ENCODE results near the gene ANO2.
"Not testable (repeated sequence)": the region's sequence is repeated elsewhere in the genome, so short reads cannot be mapped to it uniquely, and the experiment has no call there.

ANO2 gene

DNA sequence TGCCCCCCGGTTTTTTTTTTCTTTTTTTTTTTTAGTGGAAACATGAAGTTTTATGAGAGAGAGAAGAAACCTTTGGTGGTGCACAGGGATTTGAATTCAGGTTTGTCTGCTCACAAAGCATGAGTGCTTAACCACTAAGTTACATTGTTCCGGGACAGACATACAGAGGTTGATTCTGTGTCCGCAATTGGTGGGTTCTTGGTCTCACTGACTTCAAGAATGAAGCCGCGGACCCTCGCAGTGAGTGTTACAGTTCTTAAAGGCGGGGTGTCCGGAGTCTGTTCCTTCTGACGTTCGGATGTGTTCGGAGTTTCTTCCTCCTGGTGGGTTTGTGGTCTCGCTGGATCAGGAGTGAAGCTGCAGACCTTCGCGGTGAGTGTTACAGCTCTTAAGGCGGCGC lies 57.2 kb downstream of the ANO2 start:
- DNase-seq (ENCODE audit: low spot score), result not testable (repeated sequence)

DNA sequence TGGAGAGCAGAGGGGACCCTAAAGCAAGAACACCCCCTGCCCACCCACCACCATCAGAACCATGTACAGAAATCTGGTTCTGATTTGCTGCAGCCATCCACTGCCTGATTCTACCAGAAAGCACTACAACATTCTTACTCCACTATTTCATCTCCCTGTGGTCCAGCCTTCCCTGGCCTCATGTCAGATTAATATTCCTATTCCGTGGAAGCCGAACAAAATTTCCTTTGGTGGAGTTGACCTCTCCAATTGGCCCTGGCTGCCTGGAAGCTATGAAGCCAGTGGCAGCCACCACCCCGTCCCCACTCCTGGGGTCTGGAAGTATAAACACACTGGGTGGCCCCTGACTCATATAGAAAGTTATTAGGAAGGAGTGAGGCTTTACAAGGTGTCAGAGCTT lies 60.2 kb downstream of the ANO2 start:
- DNase-seq (ENCODE audit: low spot score), result no peak

DNA sequence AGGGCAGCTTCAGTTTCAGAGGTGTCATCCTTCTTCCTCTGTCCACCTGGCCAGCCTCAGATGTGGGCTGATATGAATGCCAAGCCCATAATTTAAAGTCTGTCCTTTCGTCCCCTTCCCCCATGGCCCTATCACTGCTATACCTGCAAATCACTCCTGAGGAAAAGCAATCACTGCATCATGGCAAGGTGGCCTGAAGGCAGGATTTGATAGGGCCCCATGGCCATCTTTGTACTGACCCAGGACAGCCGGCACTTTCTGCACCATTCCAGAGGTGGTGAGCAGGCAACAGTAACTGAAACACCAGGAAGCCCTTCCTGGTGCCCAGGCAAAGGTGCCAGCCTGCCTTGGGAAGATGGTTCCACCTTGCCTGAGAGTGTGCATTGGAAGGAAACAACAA lies 60.8 kb downstream of the ANO2 start:
- no peak for DNase-seq (ENCODE audit: low spot score)

DNA sequence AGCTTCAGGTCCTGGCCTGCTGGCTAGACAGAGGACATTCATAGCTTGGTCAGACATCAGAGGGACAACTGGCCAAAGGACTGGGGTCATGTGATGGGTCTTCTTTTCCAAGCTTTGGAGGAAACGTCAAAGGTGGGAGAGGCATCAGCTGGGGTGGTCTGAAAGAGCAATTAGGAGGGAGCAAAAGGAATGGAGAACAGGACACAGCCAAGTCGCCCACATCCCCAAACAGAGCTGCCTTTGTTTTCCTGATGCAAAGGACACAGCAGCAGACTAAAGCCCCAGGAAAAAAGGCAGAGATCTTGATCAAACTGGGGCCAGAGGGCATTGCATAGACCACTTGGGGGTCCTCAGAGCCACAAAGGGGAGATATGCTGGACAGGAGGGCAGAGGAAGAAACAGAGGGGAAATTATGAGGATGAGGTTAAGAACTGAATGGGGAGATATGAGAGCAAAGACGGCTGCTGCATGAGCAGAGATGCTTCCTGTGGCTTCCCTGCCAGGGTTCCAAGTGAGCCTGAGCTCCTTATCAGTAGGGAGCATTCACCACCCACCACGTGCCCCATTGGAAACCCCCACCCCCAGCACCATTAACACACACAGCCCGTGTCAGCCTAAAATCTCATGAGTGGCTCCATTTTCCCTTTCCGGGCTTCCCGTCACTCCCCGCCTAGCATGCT lies 62.4 kb downstream of the ANO2 start:
- DNase-seq (ENCODE audit: low spot score), result no peak

DNA sequence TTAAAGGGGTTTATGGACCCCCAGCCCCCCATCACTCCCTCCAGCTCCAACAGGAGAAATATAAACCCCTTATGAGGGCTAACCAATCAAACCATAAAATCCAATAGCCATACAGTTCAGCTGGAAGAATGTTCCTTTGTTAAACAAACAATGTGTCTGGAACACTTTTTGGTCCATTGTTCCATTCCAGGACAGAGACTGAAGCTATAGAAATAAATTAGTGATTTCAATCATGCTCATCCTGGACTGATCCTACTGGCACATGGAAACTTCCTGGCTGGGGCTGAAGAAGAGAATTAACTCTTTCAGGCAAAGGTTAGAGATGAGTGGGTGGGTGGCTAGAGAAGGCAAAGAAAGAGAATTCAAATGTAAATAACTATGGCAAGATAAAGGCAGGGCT lies 63.4 kb downstream of the ANO2 start:
- DNase-seq (ENCODE audit: low spot score), result no peak

DNA sequence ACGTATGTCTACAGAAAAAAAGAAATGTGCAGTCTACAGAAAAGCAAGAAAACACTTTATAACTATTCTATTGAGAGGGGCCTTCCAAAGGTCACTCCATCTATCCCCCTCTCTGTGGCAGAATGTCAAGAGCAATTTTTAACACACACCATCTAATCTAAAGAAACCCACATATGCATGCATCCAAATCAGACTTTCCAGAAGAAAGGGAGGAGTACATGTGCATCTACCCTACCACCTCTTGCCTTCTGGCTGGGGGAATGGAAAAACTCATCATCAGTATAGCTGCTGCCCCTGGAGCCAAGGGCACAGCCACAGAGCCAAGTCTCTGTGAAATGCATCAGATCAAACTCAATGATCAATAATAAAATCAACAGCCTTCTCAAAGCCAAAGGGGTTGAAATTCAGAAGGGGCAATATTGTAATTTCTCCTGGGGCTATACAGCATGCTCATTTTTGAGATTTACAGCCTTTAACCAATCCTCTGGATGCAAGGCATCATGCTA lies 63.9 kb downstream of the ANO2 start:
- no peak for DNase-seq (ENCODE audit: low spot score)

DNA sequence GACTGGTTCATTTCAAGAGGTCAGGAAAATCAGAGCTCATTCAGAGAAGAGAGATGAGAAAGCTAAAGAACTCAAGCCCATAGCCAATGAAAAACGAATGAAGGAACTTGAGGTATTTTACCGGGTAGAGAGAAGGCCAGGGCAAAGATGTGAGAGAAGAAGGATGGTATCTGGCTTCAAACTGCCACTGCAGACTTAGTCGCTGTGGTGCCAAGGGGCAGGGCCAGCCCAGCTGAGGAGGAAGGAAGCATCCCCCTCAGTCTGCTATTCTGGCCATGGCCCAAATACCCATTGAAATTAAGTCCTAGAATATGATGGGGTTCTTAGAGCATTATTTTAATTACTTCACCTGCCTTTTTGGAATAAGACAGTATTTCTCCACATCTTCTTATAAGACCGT lies 69.2 kb downstream of the ANO2 start:
- no peak for DNase-seq (ENCODE audit: low spot score)

DNA sequence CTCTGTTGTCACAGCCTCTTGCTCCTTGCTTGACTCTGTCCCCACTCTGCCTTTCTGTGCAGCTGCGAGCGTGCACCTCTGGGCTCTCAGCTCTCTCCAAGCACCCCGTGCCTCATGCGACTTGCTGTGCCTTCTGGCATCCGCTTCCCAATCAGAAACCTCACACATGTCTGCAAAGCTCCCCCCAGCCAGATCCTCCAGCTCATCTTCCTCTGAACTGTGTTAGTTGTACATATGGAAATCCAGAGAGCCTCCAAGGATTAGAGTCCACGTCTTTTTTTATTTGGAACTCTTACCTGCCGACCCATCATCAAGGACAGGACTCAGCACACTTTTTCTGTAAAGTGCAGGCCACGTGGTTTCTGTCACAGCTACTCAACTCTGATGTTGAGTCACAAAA lies 70.5 kb downstream of the ANO2 start:
- DNase-seq (ENCODE audit: low spot score), result no peak

DNA sequence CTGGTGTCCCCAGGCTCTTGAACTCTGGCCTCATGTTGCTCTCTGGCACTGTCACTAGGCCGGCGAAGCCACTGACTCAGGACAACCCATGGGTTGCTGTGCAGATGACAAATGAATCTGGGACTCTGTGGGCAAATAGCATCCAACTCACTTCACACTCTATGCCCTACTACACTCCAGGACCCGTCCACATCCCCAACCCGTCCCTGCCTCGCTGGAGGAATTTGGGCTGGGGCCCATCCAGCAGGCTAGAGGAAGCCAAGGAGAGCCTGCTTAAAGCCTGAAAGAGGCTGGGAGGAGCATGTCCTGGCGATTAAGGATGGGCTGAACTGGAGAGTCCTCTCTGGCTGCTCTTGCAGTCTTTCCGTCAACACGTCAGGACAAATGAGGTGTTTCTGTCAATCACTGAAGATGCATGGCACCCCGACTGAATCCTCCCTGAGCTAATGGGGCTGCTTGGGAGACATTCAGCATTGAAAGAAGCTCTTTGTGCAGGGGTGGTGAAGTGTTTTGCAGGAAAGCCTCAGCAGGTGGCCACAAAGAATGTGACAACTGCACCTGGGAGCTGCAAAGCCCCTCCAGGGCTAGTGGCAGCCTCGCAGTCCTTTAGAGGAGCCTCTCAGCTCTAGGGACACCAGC lies 71.7 kb downstream of the ANO2 start:
- DNase-seq (ENCODE audit: low spot score), result no peak

DNA sequence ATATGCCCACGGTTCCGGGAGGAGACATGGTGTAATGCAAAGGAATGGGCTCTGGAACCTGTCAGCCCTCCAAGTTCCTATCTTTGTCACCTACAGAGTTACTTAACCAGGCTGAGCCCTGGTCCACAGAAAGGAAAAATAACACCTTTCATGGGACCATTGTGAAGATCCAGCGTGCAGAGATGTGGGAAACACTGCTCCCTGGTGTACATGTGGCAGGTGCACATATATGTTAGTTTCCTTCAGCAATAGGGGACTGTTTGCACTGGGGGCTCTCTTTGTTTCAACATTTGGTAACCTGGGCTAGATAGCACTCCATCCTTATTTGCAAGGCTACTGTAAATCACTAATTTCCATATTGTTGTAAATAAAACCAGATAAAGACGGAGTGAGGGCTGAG lies 72.3 kb downstream of the ANO2 start:
- DNase-seq (ENCODE audit: low spot score), result no peak

DNA sequence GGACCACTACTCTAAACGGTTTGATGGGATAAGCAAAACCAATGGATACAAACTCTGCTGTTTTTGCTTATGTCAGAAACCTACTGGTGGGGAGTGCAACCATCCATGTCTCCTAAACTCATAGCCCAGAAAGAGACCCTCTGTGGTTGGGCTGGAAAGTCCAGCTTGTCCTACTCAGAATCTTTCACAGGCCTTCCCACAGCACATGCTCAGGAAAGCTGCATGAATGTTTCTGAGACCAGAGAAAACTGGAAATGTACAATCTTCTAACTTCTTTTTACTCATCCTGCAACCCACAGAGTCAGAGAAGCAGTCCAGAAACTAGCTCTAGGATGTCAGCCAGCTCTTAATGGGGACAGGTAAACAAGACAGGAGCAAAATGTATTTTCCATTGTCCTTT lies 73.3 kb downstream of the ANO2 start:
- no peak for DNase-seq (ENCODE audit: low spot score)

DNA sequence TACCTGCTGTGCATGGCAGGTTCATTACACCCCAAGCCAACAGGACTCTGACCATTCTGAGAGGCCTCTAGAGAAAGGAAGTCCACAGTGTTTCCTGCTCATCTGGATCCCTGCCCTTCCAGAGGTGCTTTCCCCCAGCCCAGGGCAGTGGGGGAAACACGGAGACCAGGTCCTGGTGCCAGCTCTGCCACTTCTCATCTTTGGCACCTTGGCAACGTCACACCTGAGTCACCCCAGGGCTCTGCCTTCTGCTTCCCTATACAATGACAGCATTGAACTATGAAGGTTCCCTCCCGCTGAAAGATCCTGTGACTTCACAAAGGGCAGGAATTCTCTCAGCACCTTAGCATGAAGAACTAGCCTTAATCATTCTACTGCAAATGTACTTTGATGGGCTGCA lies 74.9 kb downstream of the ANO2 start:
- DNase-seq (ENCODE audit: low spot score), result no peak

DNA sequence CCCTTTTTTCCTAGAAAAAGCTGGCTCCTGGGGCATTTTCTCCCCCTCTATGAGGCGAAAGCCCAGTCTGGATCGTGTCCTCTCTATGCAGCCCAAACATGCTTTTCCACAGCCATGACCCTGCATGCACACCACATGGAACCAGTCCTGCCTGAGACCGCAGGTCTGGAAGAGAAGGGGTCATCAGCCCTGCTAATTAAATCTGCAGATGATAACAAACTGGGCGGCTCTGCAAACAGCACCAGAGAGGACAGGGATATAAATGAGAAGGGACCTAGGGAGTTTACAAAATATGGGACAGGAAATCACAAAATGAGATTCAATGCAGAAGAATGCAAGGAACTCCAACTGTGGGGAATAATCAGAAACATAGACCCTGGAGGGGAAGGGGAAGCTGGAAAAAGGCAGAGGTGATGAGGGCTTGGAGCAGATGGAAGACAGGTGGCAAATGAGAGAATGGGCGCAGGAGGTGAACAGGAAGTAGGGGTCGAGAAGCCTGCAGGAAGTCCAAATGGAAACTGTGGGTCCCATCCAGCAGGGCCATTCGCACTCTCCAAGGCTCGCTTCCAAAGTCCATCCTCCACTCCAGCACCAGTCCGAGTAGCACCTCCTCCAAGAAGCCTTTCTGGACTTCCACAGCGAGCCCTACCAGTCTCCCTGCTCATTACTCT lies 76.3 kb downstream of the ANO2 start:
- DNase-seq (ENCODE audit: low spot score), result no peak

DNA sequence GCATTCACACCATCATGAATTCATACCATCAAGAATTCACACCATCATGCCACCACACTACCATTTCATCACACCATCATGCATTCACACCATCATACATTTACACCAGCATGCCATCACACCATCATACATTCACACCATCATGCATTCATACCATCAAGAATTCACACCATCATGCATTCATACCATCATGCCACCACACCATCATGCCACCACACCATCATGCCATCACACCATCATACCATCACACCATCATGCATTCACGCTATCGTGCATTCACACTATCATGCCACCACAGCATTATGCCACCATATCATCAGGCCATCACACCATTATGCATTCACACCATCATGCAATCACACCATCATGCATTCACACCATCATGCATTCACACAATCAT lies 79.7 kb downstream of the ANO2 start:
- no peak for DNase-seq (ENCODE audit: low spot score)

DNA sequence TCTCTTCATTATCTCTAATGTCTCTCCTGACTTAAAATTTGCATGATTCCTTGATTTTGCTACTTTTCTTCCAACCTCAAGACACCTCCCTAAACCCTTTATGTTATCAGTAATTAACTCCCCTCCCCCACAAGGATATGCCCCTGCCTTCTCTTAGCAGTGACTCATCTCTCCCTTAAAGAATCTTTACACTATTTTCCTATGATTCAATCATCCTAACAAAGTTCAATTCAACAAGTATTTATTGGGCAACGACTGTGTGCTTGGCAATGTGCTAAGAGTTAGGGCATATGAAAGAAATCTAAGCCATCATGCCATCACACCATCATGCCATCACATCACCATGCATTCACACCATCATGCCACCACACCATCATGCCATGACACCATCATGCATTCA lies 80.1 kb downstream of the ANO2 start:
- DNase-seq (ENCODE audit: low spot score), result no peak

DNA sequence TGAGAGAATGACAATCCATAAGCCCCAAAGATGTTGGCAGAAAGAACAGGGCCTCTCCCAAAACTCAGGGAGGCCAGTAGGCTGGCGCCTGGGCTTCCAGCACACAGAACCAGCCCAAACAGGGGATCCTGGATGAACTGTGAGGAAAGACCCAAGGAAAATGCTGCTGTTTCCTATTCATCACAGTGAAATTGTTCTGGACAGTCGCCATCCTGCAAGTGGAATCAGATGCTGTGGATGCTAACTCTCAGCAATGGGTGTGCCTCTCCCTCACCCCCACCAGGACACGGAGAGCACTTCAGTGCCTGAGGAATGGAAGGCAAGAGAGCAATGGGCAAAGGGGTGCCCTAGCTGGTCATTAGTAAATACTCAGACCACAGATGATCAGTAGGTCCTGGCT lies 80.8 kb downstream of the ANO2 start:
- DNase-seq (ENCODE audit: low spot score), result no peak

DNA sequence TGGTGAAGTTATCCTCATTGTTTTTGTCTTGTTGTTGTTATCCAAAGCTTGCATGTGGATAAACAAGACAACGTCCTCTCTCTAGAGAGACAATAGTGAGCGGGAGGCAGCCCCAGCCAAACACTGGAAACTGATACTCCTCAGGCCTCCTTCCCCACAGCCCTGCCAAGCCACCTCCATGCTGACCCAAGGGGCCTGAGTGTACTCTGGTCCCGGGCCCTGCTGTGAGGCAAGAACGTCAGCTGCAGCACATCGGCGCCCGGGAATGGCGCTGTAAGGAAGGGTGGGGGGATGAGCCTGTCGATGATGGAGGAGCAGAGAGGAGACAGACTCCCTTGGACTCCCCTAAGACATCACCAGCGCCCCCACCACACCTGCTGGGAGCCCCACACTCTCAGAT lies 83.6 kb downstream of the ANO2 start:
- no peak for DNase-seq (ENCODE audit: low spot score)

DNA sequence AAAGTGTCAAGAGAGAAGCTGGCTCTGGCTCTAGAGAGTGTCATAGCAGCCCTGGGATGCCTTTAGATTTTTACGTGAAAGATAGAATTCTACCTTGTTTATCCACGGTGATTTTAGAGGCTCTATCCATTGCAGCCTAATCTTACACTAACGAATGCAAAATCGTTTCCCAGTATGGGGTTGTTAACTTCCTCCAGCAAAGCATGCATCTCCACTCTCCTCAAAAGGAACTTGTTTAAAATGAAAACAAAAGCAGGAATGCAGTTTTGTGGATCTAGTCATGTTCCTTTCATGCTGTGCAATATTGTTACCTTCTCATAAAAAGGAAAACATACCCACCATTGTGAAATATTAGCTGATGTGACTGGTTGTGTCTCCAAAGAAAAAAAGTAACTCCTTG lies 88.4 kb downstream of the ANO2 start:
- no peak for DNase-seq (ENCODE audit: low spot score)

DNA sequence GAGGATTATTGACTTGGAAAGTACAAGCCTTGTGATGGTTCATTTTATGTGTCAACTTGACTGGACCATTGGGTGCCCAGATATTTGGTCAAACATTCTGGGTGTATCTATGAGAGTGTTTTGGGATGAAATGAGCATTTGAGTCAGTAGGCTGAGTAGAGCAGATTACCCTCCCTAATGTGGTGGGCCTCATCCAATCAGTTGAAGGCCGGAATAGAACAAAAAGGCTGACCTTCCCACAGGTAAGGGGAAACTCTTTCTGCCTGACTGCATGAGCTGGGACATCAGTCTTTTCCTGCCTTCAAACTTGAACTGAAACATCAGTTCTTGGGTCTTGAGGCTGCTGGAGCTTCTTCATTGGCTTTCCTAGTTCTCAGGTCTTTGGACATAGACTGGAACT lies 98.1 kb downstream of the ANO2 start:
- no peak for DNase-seq (ENCODE audit: low spot score)

DNA sequence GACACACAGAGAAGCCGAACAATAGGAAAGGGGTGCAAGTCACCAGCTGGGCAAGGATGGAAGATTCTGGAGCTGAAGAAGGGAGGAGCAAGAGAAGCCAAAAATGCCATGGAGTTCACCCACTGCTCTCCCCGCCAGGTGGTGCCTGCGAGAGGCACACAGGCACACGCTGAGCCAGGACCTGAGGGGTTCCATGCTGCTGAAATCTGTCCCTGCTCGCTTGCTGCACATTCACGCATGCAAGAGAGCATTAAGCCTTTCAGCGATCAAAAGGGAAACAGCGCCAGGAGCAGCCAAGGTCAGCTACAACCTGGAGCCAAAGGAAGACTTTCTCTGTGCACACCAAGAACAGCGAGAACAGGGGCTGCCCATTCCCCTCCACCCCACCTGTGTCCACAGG lies 104.1 kb downstream of the ANO2 start:
- no peak for DNase-seq (ENCODE audit: low spot score)

DNA sequence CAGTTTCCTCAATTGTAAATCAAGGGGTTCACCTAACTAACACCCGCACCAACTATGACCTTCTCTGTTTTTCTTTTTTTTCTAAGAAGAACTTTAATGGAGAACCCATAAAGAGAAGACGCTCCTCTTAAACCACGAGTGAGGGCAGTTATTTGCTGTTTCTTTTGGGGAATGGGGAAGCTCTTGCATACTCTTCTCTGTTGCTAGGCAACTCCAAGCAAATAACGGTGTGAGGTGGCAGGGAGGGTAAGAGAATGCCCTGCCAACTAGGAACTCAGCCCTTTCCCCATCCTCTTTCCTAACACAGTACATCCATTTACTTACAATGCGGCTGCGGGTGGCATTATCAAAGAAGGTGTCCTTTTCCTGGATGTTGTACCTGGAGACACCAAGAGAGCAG lies 114.9 kb downstream of the ANO2 start:
- no peak for DNase-seq (ENCODE audit: low spot score)

DNA sequence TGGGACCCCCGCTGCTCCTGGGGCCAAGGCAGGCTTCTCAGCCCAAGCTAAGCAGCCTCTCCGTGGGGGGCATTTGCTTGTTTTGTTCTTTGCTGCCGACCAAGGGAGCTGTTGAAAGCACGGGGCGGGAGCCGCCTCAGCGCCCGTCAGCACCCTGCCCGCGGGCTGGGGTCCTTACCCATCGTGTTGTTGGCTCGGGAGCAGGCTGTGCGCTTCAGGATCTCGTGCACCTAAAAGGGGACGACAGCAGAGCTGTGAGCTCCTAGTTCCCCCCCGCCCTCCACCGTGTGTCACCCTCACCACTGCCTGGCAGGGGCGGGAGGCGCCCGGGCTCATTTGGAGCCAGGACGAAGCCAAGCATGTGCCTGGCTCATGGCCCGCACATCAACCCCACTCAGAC lies 117.5 kb downstream of the ANO2 start:
- DNase-seq (ENCODE audit: low spot score), result no peak

DNA sequence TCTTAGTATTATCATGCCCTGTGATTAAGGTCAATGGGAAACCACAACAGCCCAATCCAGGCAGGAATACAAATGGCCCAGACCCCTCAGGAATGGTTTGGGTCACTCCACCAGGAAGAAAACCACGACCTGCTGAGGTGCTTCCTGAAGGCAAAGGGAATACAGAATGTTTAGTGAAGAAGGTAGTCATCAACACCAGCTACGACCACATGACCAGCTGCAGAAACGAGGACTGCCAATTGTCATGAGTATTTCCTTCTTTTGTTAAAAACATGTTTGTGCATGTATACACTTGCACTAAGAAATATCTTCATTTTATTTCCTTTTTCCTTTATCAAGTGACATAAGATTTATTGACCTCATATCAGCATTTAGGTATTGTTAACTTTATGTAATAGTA lies 119.3 kb downstream of the ANO2 start:
- not testable (repeated sequence) for DNase-seq (ENCODE audit: low spot score)

DNA sequence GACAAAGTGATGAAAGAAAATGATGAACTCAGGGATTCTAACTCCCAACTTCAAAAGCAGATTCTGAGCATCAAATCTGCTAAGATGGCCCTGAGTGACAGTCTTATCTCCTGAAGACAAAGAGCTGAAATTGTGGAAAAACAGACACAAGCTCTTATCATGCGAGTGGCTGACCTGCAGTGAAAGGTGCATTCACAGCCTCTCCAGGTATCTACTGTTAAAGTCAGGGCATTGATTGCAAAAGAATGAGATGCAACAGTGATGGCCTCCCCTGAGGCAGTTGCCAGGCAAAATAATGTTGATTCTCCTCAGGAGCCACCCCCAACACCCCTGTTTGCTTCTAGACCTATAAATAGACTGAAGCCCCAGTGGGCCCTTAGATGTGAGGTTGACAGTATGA lies 126.2 kb downstream of the ANO2 start:
- DNase-seq (ENCODE audit: low spot score), result not testable (repeated sequence)
